ENCODE data around the gene CRB3. TPM values are rescaled to one million over a fixed set of nuclear protein-coding genes. Genes with fewer than 3 reads are reported as not detected.
"Not testable (repeated sequence)": the region's sequence is repeated elsewhere in the genome, so short reads cannot be mapped to it uniquely, and the experiment has no call there.

CRB3 gene
- total RNA-seq, 2 donors from 2014 or later: 23.1 to 39.3 TPM

DNA sequence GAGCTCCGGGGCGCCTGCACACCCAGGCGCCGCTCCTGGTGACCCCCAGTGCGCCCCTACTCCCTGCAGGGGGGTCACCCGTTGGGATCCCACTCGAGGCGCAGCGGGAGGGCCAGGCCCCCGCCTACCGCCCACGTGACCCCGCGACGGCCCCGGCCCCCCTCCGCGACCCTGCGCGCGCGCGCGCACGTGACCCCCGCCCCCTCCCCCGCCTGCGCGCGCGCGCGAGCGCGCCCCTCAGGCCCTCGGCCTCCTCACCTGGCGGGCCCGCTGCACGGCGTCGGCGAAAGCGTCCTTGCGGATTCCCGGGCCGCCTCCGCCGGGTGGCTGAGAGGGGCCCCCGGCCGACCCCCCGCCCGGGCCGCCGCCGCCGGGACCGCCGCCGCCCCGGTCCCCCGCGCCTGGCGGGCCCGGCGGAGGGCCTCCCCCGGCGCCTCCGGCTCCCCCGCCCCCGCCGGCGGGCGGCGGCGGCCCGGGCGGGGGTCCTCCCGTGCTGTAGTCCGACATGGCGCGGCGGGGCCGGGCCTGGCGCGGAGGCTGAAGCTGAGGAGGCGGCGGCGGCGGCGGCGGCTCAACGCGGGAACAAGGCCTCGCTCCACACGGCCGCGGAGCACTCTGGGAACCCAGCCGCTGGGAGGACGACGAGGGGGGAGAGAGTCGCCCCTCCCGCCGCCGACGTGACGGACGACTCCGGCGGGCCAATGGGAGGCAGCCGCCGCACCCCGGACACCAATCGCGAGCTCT is 39.7 kb upstream of the CRB3 start, which contains the start of gene KHSRP:
Gene KHSRP, minus strand, starts transcription at position 617 of the 744 bp plus-strand sequence. Its CDS starts 110 bp downstream, at position 507.
- peaks cover 0 to 11% of the 10 kb centered on the region in 2 donors for H3K36me3 ChIP-seq
- H3K27ac ChIP-seq: peak within 1 kb of the TSS; percentile 73 to 74
- no peaks in the 10 kb centered on the region for H3K9me3 ChIP-seq
- H3K4me1 ChIP-seq (replicated peaks): peaks cover 5% of the 10 kb centered on the region
- under 1% methylated on average over 38 of the region's 114 CpGs for WGBS
- intact Hi-C loops (cut with DNase I): loop anchor here (2.0 to 5.0 kb wide), 2 partner anchors 32 to 152 kb away; partner anchors contain the start of gene GTF2F1
- peak within 1 kb of the TSS; percentile 73 to 75 for H3K4me3 ChIP-seq
- H3K27me3 ChIP-seq (replicated peaks; ENCODE audit: insufficient read depth): no peaks in the 10 kb centered on the region
- TF ChIP-seq POLR2A (IDR thresholded peaks at IDR 0.05): peak; percentile 92
- TF ChIP-seq, protein P1, sequence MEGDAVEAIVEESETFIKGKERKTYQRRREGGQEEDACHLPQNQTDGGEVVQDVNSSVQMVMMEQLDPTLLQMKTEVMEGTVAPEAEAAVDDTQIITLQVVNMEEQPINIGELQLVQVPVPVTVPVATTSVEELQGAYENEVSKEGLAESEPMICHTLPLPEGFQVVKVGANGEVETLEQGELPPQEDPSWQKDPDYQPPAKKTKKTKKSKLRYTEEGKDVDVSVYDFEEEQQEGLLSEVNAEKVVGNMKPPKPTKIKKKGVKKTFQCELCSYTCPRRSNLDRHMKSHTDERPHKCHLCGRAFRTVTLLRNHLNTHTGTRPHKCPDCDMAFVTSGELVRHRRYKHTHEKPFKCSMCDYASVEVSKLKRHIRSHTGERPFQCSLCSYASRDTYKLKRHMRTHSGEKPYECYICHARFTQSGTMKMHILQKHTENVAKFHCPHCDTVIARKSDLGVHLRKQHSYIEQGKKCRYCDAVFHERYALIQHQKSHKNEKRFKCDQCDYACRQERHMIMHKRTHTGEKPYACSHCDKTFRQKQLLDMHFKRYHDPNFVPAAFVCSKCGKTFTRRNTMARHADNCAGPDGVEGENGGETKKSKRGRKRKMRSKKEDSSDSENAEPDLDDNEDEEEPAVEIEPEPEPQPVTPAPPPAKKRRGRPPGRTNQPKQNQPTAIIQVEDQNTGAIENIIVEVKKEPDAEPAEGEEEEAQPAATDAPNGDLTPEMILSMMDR (IDR thresholded peaks at IDR 0.05): no peak
- no peak for TF ChIP-seq POLR2AphosphoS5 (IDR thresholded peaks at IDR 0.05)
- no peak for DNase-seq (ENCODE audit: low spot score)

- Histone ChIP-seq H3K4me1 (replicated peaks) (peaks cover 5% of the 10 kb centered on the region), H3K9me3 (no peaks in the 10 kb centered on the region), H3K4me3 (peak overlapping the region in 1 of 2 donors; percentile 75), H3K27me3 (replicated peaks; ENCODE audit: insufficient read depth) (no peaks in the 10 kb centered on the region), H3K36me3 (peaks cover 0 to 3% of the 10 kb centered on the region in 2 donors), H3K27ac (peak overlapping the region; percentile 68 to 73)
- DNase-seq (ENCODE audit: low spot score): peak; percentile 100
- intact Hi-C loops (cut with DNase I): loop anchor here (2.0 to 5.0 kb wide), 2 partner anchors 32 to 153 kb away; partner anchors contain the start of gene GTF2F1
- WGBS: 6% methylated on average over 43 of the region's 43 CpGs
- TF ChIP-seq, protein P1 (IDR thresholded peaks at IDR 0.05): peak in 2 of 4 experiments; percentile 21 to 30
- no peak for TF ChIP-seq POLR2A (IDR thresholded peaks at IDR 0.05)
- TF ChIP-seq POLR2AphosphoS5 (IDR thresholded peaks at IDR 0.05): peak; percentile 90
Measured at GRCh38 chr19:6424939-6425731, 38.9 kb upstream of the CRB3 start.

DNA sequence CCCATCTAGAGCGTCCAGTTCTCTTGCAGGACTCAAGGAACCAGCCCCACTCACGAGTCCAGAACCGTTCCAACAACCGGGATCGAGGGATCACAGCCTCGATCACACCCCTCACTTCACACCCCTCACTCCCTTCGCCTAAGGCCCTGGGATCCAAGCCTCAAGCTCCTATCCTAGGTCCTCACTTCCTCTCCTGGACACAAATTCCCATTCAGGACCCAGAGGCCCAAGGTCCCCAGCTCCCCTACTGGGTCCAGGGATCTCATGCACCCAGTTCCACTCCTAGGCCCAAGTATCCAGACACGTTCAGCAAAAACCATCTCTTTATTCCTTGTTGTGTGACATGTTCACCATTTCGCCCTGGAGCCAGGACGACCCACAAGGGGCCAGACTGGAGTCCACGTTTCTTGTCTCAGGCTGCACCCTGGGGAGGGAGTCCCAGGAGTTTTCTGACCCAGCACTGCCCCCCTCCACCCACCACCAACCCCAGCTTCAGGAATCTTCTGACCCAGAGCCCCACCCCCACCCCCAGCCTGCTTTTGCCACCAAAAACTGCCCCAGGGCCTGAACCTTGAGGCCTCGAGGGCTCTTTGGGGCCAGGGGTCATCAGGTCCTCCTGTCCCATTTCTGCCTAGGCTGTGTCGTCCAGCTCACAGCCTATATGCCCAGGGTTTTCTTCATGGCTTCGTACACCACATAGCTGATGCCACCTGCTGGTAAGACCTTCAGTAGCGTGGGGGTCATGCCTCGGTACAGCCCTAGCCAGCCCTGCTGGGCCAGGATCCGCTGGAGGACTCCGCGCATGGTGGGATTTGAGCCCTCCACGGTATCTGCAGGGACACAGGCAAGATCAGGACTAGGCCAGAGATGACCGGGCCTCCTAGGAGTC is 38.1 kb upstream of the CRB3 start:
- no peak for DNase-seq (ENCODE audit: low spot score)
- Histone ChIP-seq H3K4me1 (replicated peaks) (peaks cover 5% of the 10 kb centered on the region), H3K36me3 (no peaks in the 10 kb centered on the region), H3K4me3 (no peak overlapping the region), H3K27ac (peak overlapping the region; percentile 68 to 73), H3K9me3 (no peaks in the 10 kb centered on the region), H3K27me3 (replicated peaks; ENCODE audit: insufficient read depth) (no peaks in the 10 kb centered on the region)
- 94% methylated on average over 21 of the region's 21 CpGs for WGBS
- intact Hi-C loops (cut with DNase I): loop anchor here (2.0 kb wide), 1 partner anchor 33 kb away; the partner anchor contains the start of gene GTF2F1
- TF ChIP-seq POLR2A (IDR thresholded peaks at IDR 0.05): no peak
- TF ChIP-seq, protein P1 (IDR thresholded peaks at IDR 0.05): no peak
- TF ChIP-seq POLR2AphosphoS5 (IDR thresholded peaks at IDR 0.05): no peak

DNA sequence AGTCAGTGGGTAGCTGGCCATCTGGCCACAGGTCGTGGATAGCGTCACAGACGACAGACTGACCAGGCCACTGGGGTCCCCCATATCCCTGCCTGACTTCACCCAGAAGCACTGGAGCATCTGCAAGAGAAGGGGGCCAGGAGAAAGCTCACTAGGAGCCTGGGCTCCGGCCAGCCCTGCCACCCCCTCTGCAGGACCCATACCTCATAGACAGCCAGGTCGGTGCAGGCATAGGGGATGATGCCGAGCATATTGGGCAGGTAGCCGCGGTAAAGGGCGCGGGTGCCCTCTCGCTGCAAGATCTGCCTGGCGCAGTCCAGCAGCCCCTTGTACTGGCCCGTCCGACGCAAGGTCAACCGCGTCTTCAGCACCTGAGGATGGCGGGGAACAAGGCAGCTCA is 36.9 kb upstream of the CRB3 start:
- H3K9me3 ChIP-seq: no peaks in the 10 kb centered on the region
- no peak for TF ChIP-seq POLR2A (IDR thresholded peaks at IDR 0.05)
- intact Hi-C loops (cut with DNase I): no loop called here
- 94% methylated on average over 18 of the region's 18 CpGs for WGBS
- H3K36me3 ChIP-seq: no peaks in the 10 kb centered on the region
- no peaks in the 10 kb centered on the region for H3K27me3 ChIP-seq (replicated peaks; ENCODE audit: insufficient read depth)
- no peak overlapping the region for H3K4me3 ChIP-seq
- H3K27ac ChIP-seq: no peak overlapping the region
- H3K4me1 ChIP-seq (replicated peaks): peaks cover 5% of the 10 kb centered on the region
- DNase-seq (ENCODE audit: low spot score): no peak

DNA sequence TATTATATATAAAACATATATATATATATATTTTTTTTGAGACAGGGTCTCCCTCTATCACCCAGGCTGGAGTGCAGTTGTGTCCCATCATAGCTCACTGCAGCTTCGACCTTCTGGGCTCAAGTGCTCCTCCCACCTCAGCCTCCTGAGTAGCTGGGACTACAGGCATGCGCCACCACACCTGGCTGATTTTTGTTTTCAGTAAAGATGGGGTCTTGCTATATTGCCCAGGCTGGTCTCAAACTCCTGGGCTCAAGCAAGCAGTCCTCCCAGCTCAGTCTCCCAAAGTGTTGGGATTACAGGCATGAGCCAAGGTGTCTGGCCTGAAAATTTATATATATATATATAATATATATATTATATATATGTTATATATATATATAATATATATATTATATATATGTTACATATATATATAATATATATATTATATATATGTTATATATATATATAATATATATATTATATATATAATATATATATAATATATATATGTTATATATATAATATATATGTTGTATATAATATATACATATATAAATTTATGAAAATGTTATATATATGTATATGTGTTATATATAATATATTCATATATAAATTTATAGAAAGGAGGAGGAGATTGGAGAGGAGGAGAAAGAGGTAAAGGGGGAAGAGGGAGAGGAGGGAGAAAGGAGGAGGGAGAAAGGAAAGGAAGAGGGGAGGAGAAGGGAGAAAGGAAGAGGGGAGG is 35.2 kb upstream of the CRB3 start:
- WGBS: 83% methylated on average over 2 of the region's 2 CpGs
- H3K4me3 ChIP-seq; H3K9me3 ChIP-seq; H3K36me3 ChIP-seq; intact Hi-C loops (cut with DNase I); DNase-seq (ENCODE audit: low spot score); H3K27ac ChIP-seq; H3K27me3 ChIP-seq (replicated peaks; ENCODE audit: insufficient read depth); H3K4me1 ChIP-seq (replicated peaks): not testable (repeated sequence)

All from prostate gland (tissue), 2 donors.